ENCODE data around the gene KRTAP9-9.
"Not testable (repeated sequence)": the region's sequence is repeated elsewhere in the genome, so short reads cannot be mapped to it uniquely, and the experiment has no call there.

KRTAP9-9 gene

GRCh38 chr17:41267711-41268110 is 12.5 kb downstream of the KRTAP9-9 start:
- DNase-seq: no peak

- DNase-seq: not testable (repeated sequence)
Measured at GRCh38 chr17:41271323-41271722, 16.1 kb downstream of the KRTAP9-9 start.

- no peak for DNase-seq
Measured at GRCh38 chr17:41271858-41272257, 16.7 kb downstream of the KRTAP9-9 start.

GRCh38 chr17:41275648-41276190 is 20.5 kb downstream of the KRTAP9-9 start, which contains the start of gene KRTAP9-7:
KRTAP9-7 (plus strand) TSS chr17:41275698; CDS start chr17:41275698, 0 bp downstream.
- not testable (repeated sequence) for DNase-seq

- DNase-seq: no peak
Measured at GRCh38 chr17:41278176-41278955, 23.2 kb downstream of the KRTAP9-9 start.

GRCh38 chr17:41284043-41284442 is 28.9 kb downstream of the KRTAP9-9 start:
- DNase-seq: no peak

- DNase-seq: peak; percentile 96
Measured at GRCh38 chr17:41284546-41284945, 29.4 kb downstream of the KRTAP9-9 start.

- DNase-seq: no peak
Measured at GRCh38 chr17:41287050-41287449, 31.9 kb downstream of the KRTAP9-9 start.

- DNase-seq: no peak
Measured at GRCh38 chr17:41294016-41294415, 38.8 kb downstream of the KRTAP9-9 start.

GRCh38 chr17:41296846-41297245 is 41.7 kb downstream of the KRTAP9-9 start:
- DNase-seq: no peak

GRCh38 chr17:41298458-41299135 is 43.4 kb downstream of the KRTAP9-9 start:
- no peak for DNase-seq

GRCh38 chr17:41301204-41301790 is 46.1 kb downstream of the KRTAP9-9 start:
- no peak for DNase-seq

GRCh38 chr17:41301916-41302901 is 47.0 kb downstream of the KRTAP9-9 start, which contains the start of gene KRTAP29-1:
KRTAP29-1 (minus strand) TSS chr17:41302851; CDS start chr17:41302851, 0 bp downstream.
- peak; percentile 82 to 84 for DNase-seq

- DNase-seq: no peak
Measured at GRCh38 chr17:41302981-41303380, 47.8 kb downstream of the KRTAP9-9 start.

GRCh38 chr17:41304091-41304490 is 48.9 kb downstream of the KRTAP9-9 start:
- DNase-seq: no peak
